ENCODE results near the gene SGPL1.
"Not testable (repeated sequence)": the region's sequence is repeated elsewhere in the genome, so short reads cannot be mapped to it uniquely, and the experiment has no call there.

Gene SGPL1

GRCh38 chr10:70815504-70816219, at the start of gene SGPL1:
SGPL1 (plus strand) TSS chr10:70815948; CDS start chr10:70816854, 906 bp downstream.
- DNase-seq, result peak; percentile 86

GRCh38 chr10:70768026-70768685, 47.6 kb upstream of the SGPL1 start:
- DNase-seq, result not testable (repeated sequence)

GRCh38 chr10:70769121-70769520, 46.6 kb upstream of the SGPL1 start:
- DNase-seq, result no peak

GRCh38 chr10:70770001-70770400, 45.7 kb upstream of the SGPL1 start:
- no peak for DNase-seq

- not testable (repeated sequence) for DNase-seq
Observed at GRCh38 chr10:70770516-70770915, 45.2 kb upstream of the SGPL1 start.

GRCh38 chr10:70771311-70772194, 44.2 kb upstream of the SGPL1 start:
- no peak for DNase-seq

GRCh38 chr10:70772627-70773026, 43.1 kb upstream of the SGPL1 start:
- no peak for DNase-seq

GRCh38 chr10:70773461-70773860, 42.3 kb upstream of the SGPL1 start:
- no peak for DNase-seq

- DNase-seq, result no peak
Observed at GRCh38 chr10:70773965-70774809, 41.6 kb upstream of the SGPL1 start.

GRCh38 chr10:70774810-70775678, 40.7 kb upstream of the SGPL1 start:
- no peak for DNase-seq

GRCh38 chr10:70775679-70776454, 39.9 kb upstream of the SGPL1 start:
- no peak for DNase-seq

GRCh38 chr10:70776455-70777005, 39.2 kb upstream of the SGPL1 start:
- DNase-seq, result no peak

- DNase-seq, result no peak
Observed at GRCh38 chr10:70777063-70777875, 38.5 kb upstream of the SGPL1 start.

GRCh38 chr10:70778267-70778924, 37.4 kb upstream of the SGPL1 start:
- no peak for DNase-seq

- DNase-seq, result no peak
Observed at GRCh38 chr10:70779088-70779487, 36.7 kb upstream of the SGPL1 start.

- DNase-seq, result no peak
Observed at GRCh38 chr10:70779511-70780369, 36.0 kb upstream of the SGPL1 start.

- DNase-seq, result no peak
Observed at GRCh38 chr10:70780370-70780760, 35.4 kb upstream of the SGPL1 start.

GRCh38 chr10:70780772-70781171, 35.0 kb upstream of the SGPL1 start:
- no peak for DNase-seq
